Heart left ventricle (tissue), 16 donors: ENCODE data around the gene P3H3. TPM values are rescaled to one million over a fixed set of nuclear protein-coding genes. Genes with fewer than 3 reads are reported as not detected.

Experiments
- ATAC-seq, 4 donors: fragments of 200-7000 bp; cut with Tn5 transposase; one replicate each; pipeline ENCODE4 v1.9.1; 2020 to 2022; ENCODE audit warnings: moderate library complexity in 4 of 4, mild to moderate bottlenecking in 3 of 4, moderate number of reproducible peaks in 1 of 4
- DNase-seq, 5 donors: peaks; one replicate each; pipeline ENCODE4 v3.0.0-alpha.2; 2020
- H3K27ac ChIP-seq, 12 donors: fragments of 200-600 bp; sonication (generic) in 4 of 12; one replicate each; pipeline versions ENCODE4 v1.5.0 to v1.8.0; 2016 to 2022; ENCODE audit warnings: mild to moderate bottlenecking in 2 of 12
- H3K27me3 ChIP-seq, 9 donors: fragments of 200-600 bp; sonication (generic) in 2 of 9; one replicate each; pipeline versions ENCODE4 v1.5.1 to v1.8.0; 2016 to 2022; ENCODE audit warnings: mild to moderate bottlenecking in 3 of 9
- H3K36me3 ChIP-seq, 9 donors: fragments of 200-600 bp; sonication (generic) in 2 of 9; one replicate each; pipeline versions ENCODE4 v1.5.0 to v1.8.0; 2018 to 2022; ENCODE audit warnings: mild to moderate bottlenecking in 2 of 9
- H3K4me1 ChIP-seq, 12 donors: fragments of 200-600 bp; sonication (generic) in 4 of 12; one replicate each; pipeline versions ENCODE4 v1.5.0 to v1.8.0; 2016 to 2022; ENCODE audit warnings: mild to moderate bottlenecking in 3 of 12
- H3K4me3 ChIP-seq, 12 donors: fragments of 200-600 bp; sonication (generic) in 4 of 12; one replicate each; pipeline versions ENCODE4 v1.5.0 to v1.8.0; 2017 to 2022; ENCODE audit warnings: mild to moderate bottlenecking in 9 of 12, moderate library complexity in 4 of 12
- H3K9me3 ChIP-seq, 12 donors: fragments of 200-600 bp; sonication (generic) in 4 of 12; one replicate each; pipeline versions ENCODE4 v1.5.0 to v1.8.0; 2016 to 2022; ENCODE audit warnings: mild to moderate bottlenecking in 1 of 12
- POLR2A ChIP-seq, 2 donors: fragments of 450-650 bp; IDR thresholded peaks; one replicate each; pipeline ENCODE4 v1.6.1; 2017; ENCODE audit warnings: antibody characterized with exemption in 2 of 2, mild to moderate bottlenecking in 2 of 2, moderate library complexity in 2 of 2
- WGBS, 4 donors: extraction: QIAGEN DNeasy Blood & Tissue Kit in 2 of 4; methylation state at CpG; one replicate each; pipeline versions ENCODE4 v1.1.5 to v1.1.7; 2013 to 2018; 5-methylcytosine and 5-hydroxymethylcytosine counted together
- intact Hi-C, 10 donors: fragments of 100-400 bp; cut with DNase I; formaldehyde crosslinking; loops; one replicate each; pipeline versions ENCODE4 v1.11.1 to v1.14.2; 2022
- polyA plus RNA-seq, 2 donors: library from polyadenylated mRNA; stranded (reverse); fragments of 200-250 nt; gene quantifications; one replicate each; pipeline ENCODE4 v1.2.3, GENCODE V29; 2013
- total RNA-seq, 9 donors: library from RNA; depleted of rRNA in 2 of 9; stranded (reverse); fragments of >200 nt in 2 of 9; fragmentation: NEBNext Ultra II Directional in 3 of 9; extraction: Animal tissue kit (Norgen Biotek cat#: 25700) in 3 of 9; gene quantifications; one replicate each; pipeline versions ENCODE4 v1.1.0 to v1.2.4, GENCODE V29; 2016 to 2023
- TF ChIP-seq, protein P1 (sequence below), 12 donors: fragments of 200-600 bp; sonication (generic) in 4 of 12; IDR thresholded peaks; one replicate each; pipeline versions ENCODE4 v1.5.0 to v1.8.0; 2018 to 2022; ENCODE audit warnings: antibody characterized with exemption in 12 of 12, mild to moderate bottlenecking in 5 of 12
- donor health status: ischemic (EF 13 %, LVEDD 7.1; RV severe dilation, severe dysfunction).
- donor health status: healthy with polysubstance abuse.
- donor health status: DM: no; HTN: yes; CAD: no.
- donor health status: DM: no; HTN: no; CAD: no.
- donor health status: ischemic (EF 25% LVEDD 6.9; RV normal size, moderate dysfunction).
- donor health status: ischemic (EF 25% LVEDD 5.7; RV mildly dilated, moderate dysfunction).
- donor health status: healthy.
- donor health status: DM: yes; HTN: yes; CAD: no.
- donor health status: ischemic (EF 35%, LVEDD 5.7; RV mildly dilated, moderate dysfunction).
- donor health status: nonischemic (EF 11% LVEDD 7.7; RV severe dilation, severe dysfunction).
- donor health status: DM: yes; HTN: yes; CAD: no.
- donor health status: PGD.
- donor health status: ischemic (EF 29% LVEDD 5.4; RV normal size, mild dysfunction).
- donor health status: nonischemic (EF 23%, LVEDD 6.1; RV moderate dilation, normal function).

P3H3 gene
- total and polyA plus RNA-seq, 11 donors = 4.2 to 29.9 (median 16.6) TPM

DNA sequence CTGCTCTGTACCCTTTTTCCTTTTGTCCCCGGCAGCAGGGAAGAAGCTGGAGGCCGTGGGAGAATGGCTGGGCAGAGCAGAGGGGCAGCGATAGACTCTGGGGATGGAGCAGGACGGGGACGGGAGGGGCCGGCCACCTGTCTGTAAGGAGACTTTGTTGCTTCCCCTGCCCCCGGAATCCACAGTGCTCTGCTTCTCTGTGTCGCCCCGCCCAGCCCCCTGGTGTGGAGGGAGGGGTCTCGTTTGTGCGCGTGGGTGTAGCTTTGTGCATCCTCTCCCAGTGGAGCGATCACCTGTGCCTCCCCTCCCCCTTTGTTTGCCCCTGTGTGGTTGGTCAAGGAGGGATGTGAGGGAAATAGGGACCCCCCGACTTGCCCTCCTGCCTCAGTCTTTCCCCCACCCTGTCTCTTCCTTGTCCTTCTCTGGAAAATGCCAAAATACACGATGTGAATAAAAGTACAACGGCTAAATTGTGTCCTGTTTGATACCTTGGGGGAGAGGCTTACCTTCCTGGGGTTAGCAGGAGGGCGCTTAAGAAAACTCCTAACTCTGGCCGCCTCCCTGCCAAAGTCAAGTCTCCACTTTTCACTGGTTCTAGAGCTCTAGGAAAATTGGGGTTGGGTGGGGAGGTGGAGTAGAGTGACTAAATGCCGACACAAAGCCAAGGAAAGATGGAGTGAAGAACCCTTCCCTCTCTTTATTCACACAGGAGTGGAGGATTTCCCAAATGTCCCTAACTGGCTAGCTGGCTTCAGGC lies 38.1 kb downstream of the P3H3 start:
- WGBS, 4 donors = 82 to 86% (median 84%) methylated on average over 18 to 19 of the region's 19 CpGs
- H3K27me3 ChIP-seq = no peaks in the 10 kb centered on the region
- no peaks in the 10 kb centered on the region for H3K9me3 ChIP-seq
- intact Hi-C loops = loop anchor here in 3 of 10 donors (1.0 to 10.0 kb wide), 4 partner anchors 14 to 246 kb away; partner anchors contain the start of genes MLF2 (in 2 of the 3) and USP5 (in 1 of the 3)
- peak overlapping the region in 11 of 12 donors; percentile 96 to 100 (median 99) for H3K27ac ChIP-seq
- H3K4me3 ChIP-seq = peak overlapping the region in 9 of 12 donors; percentile 77 to 100 (median 99)
- no peak for TF ChIP-seq POLR2A (IDR thresholded peaks at IDR 0.05)
- TF ChIP-seq, protein P1, sequence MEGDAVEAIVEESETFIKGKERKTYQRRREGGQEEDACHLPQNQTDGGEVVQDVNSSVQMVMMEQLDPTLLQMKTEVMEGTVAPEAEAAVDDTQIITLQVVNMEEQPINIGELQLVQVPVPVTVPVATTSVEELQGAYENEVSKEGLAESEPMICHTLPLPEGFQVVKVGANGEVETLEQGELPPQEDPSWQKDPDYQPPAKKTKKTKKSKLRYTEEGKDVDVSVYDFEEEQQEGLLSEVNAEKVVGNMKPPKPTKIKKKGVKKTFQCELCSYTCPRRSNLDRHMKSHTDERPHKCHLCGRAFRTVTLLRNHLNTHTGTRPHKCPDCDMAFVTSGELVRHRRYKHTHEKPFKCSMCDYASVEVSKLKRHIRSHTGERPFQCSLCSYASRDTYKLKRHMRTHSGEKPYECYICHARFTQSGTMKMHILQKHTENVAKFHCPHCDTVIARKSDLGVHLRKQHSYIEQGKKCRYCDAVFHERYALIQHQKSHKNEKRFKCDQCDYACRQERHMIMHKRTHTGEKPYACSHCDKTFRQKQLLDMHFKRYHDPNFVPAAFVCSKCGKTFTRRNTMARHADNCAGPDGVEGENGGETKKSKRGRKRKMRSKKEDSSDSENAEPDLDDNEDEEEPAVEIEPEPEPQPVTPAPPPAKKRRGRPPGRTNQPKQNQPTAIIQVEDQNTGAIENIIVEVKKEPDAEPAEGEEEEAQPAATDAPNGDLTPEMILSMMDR (IDR thresholded peaks at IDR 0.05) = no peak
- ATAC-seq (no peak), DNase-seq (peak in 1 of 5 donors; percentile 41)
- H3K36me3 ChIP-seq = peaks cover 0 to 73% (median 68%) of the 10 kb centered on the region in 9 donors
- H3K4me1 ChIP-seq = peaks cover 11 to 38% (median 33%) of the 10 kb centered on the region in 12 donors

DNA sequence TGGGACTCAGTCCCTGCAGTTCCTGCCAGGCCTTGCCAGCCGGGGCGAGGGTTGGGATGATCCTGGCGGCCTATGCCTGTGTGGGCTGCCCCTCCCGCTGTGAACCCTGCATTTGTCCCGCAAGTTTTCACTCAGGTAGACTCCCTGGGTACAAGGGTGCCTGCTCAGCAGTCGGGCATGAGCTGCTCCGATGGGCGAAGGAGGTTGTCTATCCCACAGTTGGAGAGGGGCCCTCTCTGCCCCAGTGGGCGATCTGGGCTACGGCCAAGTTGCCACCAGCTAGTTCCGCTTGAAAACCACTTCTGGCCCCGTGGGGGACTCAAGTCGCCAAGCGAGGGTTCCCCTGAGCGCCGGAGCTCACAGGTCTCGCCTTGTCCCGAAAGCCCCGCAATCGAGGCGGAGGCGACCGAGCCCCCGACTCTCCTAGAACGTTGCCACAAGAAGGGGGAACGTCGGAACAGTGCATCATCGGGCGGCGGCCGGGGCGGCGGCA lies 38.8 kb downstream of the P3H3 start:
- intact Hi-C loops = loop anchor here in 3 of 10 donors (1.0 to 10.0 kb wide), 4 partner anchors 15 to 245 kb away; partner anchors contain the start of genes MLF2 (in 2 of the 3) and USP5 (in 1 of the 3)
- Histone ChIP-seq H3K27me3 (no peaks in the 10 kb centered on the region), H3K36me3 (peaks cover 0 to 70% (median 64%) of the 10 kb centered on the region in 9 donors), H3K27ac (peak overlapping the region; percentile 96 to 100 (median 99)), H3K9me3 (no peaks in the 10 kb centered on the region), H3K4me1 (peaks cover 15 to 44% (median 39%) of the 10 kb centered on the region in 12 donors), H3K4me3 (peak overlapping the region; percentile 77 to 100 (median 98))
- ATAC-seq (peak in 3 of 4 donors; percentile 3 to 12 (median 6)), DNase-seq (peak in 2 of 5 donors; percentile 44 to 63)
- TF ChIP-seq, protein P1 (IDR thresholded peaks at IDR 0.05) = no peak
- no peak for TF ChIP-seq POLR2A (IDR thresholded peaks at IDR 0.05)
- WGBS, 4 donors = 3 to 12% (median 4%) methylated on average over 10 to 33 of the region's 33 CpGs

DNA sequence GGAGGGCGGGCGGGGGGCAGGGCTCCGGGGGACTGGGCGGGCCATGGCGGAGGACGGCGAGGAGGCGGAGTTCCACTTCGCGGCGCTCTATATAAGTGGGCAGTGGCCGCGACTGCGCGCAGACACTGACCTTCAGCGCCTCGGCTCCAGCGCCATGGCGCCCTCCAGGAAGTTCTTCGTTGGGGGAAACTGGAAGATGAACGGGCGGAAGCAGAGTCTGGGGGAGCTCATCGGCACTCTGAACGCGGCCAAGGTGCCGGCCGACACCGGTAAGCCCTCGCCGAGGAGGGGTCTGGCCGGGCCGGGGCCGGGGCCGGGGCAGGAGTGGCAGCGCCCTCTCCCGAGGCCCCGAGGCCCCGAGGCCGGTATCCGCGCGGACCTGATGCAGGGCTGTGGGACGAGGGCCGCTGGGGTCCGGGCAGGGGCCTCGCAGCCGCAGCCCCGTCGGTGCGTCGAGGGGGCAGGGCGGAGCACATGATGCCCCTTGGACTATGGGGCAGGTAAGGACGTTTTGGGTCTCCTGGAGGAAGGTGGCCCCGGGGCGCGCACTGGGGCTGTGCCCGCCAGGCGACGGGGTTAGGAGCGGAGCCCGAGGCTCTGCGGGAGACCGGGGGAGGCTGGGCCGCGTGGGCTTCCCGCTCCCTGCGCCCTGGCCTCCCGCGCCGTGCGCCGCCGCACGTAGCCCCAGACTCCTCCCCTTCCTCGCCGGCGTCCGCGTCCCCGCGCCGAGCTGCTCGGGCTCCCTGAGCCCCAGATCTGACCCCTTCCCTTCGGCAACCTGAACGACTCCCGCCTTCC lies 39.4 kb downstream of the P3H3 start, which contains the start of gene TPI1:
Gene TPI1, plus strand, starts transcription at position 119 of the 798 bp plus-strand sequence. Its CDS starts 36 bp downstream, at position 155.
- TF ChIP-seq, protein P1 (IDR thresholded peaks at IDR 0.05) = peak in 2 of 12 donors; percentile 15 to 23
- peak; percentile 80 to 99 for TF ChIP-seq POLR2A (IDR thresholded peaks at IDR 0.05)
- H3K36me3 ChIP-seq = peaks cover 0 to 64% (median 57%) of the 10 kb centered on the region in 9 donors
- WGBS, 4 donors = 0 to 2% (median 1%) methylated on average over 17 to 86 of the region's 86 CpGs
- intact Hi-C loops = loop anchor here in 2 of 10 donors (5.0 to 10.0 kb wide), 3 partner anchors 97 to 245 kb away; partner anchors contain the start of gene MLF2 (in 2 of the 2)
- H3K27ac ChIP-seq = peak within 1 kb of the TSS; percentile 96 to 100 (median 99)
- H3K27me3 ChIP-seq = no peaks in the 10 kb centered on the region
- no peaks in the 10 kb centered on the region for H3K9me3 ChIP-seq
- peaks cover 15 to 47% (median 43%) of the 10 kb centered on the region in 12 donors for H3K4me1 ChIP-seq
- peak; percentile 89 to 93 (median 90) for DNase-seq
- peak; percentile 66 to 87 (median 82) for ATAC-seq
- H3K4me3 ChIP-seq = peak within 1 kb of the TSS; percentile 77 to 100 (median 98)
